HG02943 (cell line): ENCODE data around the gene XPR1.
"Not testable (repeated sequence)": the region's sequence is repeated elsewhere in the genome, so short reads cannot be mapped to it uniquely, and the experiment has no call there.

Experiments
- ATAC-seq: cut with Tn5 transposase; IDR thresholded peaks from one replicate; pipeline ENCODE4 v1.9.1; 2021; ENCODE audit warnings: mild to moderate bottlenecking, low read depth, moderate library complexity; ENCODE audit not compliant: unreplicated experiment

XPR1 gene

DNA sequence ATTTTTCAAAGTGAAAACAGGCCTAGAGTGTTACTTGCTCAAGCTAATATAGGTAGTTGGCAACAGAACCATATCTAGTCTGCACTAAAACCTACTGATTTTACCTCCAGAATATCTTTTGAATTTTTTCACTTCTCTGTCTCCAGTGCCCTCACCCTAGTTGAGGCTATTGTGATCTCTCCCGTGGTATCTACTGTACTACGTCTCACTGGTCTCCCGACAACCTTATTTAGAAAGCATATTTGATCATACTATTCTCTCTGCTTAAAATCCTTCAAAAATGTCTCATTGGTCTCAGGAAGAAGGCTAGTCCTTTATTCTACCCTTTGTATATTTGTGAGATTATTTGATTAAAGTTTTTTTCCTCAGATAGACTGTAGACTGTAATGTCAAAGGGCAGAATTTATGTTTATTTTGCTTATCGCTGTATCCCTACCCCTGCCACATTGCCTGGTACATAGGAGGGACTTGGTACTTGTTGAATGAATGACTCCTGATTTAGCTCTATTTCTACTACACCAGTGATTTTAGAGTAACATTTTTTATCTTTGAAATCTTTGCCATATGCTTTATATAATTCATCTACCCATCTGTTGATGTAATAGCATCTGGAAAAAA is 145.4 kb downstream of the XPR1 start:
- ATAC-seq: no peak

DNA sequence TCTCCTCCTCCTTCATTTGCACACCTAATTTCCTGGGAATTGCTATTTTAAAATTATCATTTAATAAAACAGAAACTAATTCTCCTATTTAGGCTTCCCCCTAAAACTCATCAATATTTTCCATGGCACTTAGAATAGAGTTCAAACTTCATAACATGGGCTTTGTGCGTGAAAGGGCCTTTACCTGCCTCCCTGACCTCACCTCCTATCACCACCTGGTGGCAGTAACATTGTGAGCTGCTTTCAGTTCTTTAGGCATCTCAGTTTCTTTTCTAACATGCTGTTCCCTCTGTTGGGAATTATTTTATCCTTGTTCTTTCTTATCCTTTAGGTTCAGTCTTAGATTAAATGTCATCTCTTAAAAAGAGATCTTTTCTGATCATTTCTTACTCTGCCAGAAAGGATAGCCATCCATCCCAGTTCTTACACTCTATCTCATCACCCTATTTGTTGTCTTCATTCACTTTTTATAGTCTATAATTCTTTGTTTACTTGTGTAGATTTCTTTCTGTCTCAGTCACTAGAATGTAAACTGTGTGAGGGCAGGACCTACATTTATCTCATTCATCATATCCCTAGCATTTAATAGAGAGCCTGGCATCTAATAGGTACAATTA is 147.1 kb downstream of the XPR1 start:
- no peak for ATAC-seq

DNA sequence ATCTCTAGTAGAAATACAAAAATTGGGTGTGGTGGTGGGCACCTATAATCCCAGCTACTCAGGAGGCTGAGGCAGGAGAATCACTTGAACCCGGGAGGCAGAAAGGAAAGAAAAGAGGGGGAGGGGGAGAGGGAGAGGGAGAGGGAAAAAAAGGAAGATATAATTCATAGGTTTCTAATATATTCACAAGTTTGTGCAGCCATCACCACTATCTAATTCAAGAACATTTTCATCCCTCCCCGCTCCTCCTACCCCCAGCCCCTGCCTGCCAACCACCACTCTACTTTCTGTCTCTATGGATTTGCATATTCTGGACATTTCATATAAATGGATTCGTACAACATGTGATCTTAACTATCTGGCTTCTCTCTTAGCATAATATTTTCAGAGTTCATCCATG is 147.8 kb downstream of the XPR1 start:
- ATAC-seq: no peak

DNA sequence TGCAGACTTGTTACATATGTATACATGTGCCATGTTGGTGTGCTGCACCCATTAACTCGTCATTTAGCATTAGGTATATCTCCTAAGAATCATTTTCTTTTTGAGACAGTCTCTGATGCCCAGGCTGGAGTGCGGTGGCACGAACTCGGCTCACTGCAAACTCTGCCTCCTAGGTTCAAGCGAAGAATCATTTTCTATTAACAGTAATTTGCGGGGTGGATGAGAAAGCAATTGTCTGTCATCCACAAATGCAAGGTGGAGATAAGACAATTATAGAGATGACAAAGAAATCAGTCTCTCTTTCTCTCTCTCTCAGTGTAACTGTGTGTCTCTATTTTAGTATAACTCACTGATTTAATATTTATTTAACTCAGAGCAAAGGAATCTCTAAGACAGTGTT is 149.9 kb downstream of the XPR1 start:
- no peak for ATAC-seq

DNA sequence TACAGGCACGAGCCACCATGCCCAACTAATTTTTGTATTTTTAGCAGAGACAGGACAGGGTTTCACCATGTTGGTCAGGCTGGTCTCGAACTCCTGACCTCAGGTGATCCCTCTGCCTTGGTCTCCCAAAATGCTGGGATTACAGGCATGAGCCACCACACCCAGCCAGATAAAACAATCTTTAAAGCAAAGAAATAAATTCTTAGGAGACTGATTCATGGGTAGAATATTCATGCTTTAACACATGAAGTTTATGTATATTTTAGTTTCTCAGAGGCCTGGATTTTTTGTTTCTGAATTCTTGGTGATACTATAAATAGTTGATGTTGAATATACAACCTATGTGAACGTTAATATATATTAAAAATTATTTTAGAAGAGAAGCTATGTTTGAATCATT is 153.5 kb downstream of the XPR1 start:
- no peak for ATAC-seq

DNA sequence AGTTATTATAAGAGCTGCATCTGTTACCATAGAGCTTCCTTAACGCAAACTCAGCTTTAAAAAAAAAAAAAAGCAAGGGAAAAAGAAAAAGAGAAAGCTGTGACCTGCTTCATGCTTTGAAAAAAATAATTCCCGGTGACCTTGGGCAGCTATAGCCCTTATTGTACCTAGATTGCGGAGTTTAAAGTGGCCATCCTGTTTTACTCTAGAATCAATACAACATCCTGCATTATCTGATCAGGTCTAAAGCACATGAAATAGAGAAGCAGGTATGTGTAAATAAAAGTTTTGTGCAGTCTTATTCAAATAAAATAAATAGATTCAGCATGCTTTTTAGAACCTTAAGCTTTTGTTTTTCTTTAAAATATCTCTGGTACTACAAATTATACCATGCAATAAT is 154.1 kb downstream of the XPR1 start:
- no peak for ATAC-seq

DNA sequence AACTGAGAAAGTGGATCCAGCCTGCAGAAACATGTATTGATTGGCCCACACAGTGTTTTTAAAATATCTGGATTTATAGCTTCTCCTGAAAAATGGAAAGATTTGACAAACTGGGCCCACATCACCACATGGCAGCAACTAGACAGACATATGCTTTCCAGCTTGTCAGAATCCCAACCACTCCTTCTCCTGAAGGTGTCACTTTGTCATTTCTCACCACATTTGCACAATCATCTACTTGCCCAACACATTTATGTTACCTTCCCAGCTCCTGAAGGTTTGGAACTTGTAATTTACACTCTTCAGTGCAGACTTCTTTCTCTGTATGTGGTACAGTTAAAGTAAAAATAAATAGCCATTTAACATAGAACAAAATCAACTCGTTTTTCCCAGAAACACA is 154.8 kb downstream of the XPR1 start:
- ATAC-seq: no peak

DNA sequence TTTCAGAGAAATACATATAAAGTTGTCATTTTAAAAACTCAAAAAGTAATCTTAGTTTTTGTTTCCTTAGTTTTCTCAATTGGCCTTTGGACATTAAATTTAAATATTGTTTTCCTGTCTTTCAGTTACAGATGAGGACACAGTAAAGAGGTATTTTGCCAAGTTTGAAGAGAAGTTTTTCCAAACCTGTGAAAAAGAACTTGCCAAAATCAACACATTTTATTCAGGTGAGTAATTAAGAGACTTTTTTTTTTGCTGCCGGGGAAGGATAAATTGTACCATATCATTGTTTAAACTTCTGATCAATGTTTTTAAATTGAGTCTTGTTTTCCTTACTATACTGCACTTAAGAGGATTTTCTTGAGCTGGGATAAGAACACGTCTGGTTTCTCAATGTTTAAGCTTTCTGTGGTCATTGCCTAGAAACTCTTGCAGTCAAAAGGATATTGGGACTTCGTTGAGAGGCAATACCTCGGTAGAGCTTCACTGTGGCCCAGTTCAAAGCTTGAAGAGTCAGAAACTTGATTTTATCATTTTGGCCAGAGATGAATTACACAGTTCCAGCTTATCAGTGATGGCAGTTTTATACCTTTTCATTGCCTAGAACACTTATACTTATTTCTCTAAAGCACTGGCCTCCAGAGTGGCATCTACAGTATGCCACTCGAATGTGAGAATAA is 155.9 kb downstream of the XPR1 start:
- ATAC-seq: no peak

DNA sequence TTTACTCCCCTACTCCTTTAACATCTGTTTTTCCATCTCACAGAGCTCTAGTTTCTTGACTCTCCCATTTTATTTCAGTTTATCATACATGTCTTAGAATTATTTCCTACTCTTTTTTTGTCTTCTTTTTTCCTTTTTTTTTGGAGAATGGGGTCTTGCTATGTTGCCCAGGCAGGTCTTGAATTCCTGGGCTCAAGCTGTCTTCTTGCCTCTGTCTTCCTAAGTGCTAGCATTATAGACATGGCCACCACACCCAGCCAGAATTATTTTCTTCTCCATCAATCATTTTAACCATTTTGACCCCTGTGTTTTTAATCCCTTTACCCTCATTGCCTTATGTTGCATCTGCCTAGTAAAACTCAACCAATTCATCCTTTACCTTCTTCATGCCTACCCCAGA is 157.6 kb downstream of the XPR1 start:
- ATAC-seq: no peak

DNA sequence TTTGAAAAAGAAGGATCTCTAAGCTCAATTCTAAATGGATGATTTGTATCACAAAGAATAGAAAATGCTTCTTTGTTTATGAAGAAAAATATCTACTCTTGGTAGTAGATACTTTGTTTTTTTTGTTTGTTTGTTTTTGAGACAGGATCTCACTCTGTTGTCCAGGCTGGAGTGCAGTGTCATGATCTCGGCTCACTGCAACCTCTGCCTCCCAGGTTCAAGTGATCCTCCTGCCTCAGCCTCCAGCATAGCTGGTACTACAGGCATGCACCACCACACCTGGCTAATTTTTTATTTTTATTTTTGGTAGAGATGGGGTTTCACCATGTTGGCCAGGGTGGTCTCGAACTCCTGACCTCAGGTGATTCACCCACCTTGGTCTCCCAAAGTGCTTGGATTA is 159.3 kb downstream of the XPR1 start:
- not testable (repeated sequence) for ATAC-seq

DNA sequence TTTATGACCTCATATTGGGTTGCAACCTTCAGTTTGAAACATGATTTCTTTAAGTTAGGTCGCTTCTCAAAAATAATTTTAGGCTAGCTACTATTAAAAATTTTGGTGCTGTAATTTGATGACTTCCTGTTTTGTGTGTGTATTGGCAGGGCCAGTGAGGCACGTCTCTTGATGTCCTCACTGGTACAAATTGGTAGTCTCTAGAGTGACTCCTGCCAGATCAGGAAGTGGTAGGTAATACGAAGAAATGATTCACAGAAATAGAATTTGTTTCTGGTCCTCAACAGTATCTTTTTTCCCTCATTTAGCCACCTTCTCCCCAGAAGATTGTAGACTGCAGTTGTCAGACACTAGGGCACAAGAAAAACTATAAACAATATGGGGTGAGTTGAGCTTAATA is 160.0 kb downstream of the XPR1 start:
- ATAC-seq: no peak

DNA sequence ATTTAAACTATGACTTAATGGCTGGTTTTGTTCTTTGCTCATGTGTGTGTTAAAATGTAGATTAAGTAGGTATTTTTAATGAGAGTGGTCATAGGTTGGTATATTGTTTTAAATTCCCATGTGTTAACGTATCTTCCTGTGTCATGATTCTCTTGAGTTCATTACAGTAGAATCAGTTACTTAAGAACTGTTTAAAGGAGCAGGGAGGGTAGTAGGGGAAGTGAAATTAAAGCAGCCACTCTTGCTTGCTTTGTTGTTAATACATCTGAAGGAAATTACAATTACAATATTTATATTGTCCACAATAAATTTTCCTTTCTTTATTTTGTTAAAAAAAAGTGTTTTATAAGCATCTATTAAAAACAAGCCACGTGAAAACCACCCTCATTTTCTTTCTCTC is 161.6 kb downstream of the XPR1 start:
- ATAC-seq: no peak

DNA sequence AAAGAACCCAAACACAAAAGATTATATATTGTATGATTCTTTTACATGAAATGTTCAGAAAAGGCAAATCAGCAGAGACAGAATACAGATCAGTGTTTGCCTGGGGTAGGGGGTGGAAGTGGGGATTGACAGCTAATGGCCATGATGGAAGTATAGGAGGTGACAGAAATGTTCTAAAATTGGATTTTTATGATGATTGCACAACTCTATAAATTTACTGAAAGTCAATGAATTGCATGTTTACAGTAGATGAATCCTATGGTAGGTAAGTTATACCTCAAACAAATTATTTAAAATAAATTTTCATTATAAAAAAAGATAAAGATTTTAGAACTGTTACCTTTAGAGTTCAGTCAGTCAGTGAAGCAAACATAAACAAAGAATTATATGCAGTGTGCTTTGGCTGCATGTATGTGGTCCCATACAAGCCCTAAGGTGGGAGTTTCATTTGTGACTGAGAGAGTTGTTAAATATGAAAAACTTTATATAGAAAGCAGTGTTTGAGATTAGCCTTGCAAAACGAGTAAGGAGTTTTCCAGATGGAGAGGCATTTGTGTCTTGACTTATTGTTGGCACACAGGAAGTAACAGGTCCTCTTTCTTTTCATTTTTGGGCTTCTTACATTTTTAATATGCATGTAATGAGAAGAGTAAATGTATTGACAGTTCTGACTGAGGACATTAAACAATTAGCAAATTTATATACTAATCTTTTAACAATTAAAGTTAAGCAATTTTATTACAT is 165.2 kb downstream of the XPR1 start:
- no peak for ATAC-seq

DNA sequence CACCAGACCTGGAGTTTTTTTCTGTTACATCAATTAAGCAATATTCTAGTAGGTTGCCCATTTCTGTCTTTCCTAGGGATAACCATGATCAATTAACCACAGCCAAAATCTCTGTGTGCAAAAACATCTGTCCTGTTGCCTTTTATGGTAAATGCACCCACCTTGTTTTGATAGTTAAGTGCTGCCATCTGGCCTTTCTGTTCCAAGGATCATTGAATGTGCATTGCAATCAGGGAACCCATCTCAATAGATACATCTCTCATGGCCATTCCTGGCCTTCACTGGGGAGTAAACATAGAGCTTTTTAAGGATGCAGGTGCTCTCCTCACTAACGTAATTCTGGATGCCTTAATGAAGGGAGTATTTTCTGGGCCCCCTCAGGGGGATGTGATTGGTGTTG is 169.1 kb downstream of the XPR1 start:
- no peak for ATAC-seq

DNA sequence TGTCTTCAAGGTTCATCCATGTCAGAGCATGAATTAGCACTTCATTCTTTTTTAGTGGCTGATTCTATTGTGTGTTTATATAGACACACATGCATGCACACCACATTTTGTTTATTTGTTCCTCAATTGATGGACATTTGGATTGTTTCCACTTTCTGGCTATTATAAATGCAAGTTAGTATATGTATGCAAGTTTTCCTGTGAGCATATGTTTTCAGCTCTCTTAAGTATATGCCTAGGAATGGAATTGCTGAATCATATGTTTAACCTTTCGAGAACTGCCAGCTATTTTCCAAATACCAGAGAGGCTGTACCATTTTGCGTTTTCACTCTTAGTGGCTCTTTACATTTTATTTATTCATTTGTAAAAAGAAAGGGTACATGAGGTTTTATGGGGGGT is 171.0 kb downstream of the XPR1 start:
- ATAC-seq: no peak

DNA sequence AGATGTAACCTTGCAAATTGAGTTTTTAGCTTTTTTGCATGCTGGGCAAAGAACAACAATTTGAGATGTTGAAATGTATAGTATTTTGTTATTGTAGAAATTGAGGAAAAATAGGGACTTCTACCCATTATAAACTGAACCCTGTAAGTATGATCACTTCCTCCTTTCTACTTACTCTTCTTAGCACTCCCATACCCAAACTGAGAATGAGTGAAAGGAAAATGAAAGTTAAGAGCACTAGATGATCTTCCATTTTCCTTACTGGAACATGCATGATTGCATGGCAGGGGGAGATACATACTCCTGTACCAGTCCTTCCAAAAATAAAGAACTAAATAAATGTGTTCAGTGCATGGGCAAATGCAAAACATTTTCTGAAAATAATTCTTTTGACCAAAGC is 173.5 kb downstream of the XPR1 start:
- ATAC-seq: no peak

DNA sequence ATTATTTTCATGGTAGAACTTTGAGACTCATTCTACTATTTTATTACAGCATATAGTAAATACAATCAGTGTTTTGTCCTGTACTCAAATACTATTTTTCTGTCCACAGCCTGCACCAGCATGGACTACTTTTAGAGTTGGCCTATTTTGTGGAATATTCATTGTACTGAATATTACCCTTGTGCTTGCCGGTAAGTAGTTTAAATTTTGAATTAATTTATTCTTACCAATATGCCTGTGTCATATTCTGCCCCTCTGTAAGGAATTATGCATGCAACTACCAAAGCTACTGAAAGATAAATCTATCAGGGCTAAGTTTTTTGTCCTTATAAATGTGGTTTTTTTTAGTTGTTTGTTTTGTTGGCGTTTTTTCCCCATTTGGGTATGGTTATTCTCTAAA is 179.5 kb downstream of the XPR1 start:
- no peak for ATAC-seq

DNA sequence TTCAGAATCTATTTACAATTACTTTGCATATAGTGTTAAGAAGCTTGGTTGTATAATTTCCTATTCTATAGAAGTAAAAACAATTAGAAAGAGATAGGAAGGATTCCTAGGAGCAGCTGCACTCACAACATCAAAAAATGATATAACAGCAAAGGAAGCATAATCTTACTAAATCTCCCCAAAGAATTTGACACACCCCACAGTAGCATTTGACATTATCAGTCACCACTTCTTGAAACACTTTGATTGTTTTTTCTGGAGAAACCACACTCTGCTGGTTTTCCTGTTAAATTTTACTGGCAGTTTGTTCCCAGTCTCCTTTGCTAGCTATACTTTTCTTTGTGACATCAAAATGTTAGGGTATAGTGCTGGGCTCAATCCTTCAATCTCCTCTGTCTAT is 180.1 kb downstream of the XPR1 start:
- no peak for ATAC-seq

DNA sequence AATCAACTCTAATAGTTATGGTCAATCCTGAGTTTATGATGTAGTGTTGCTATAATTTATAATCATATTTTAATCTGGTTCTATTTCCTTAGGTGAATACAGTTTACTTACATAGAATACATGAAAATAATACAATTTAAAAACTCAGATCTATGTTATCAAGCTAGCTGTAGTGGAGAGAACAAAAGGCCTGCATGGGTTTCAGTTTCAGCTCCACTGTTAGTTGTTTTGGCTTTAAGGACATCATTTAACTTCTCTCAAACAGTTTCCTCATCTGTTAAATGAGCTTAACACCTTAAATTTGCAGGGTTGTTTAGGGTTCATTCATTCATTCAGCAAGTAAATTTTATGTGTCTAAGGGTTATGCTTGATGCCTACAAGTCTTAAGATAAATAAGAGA is 182.4 kb downstream of the XPR1 start:
- no peak for ATAC-seq

DNA sequence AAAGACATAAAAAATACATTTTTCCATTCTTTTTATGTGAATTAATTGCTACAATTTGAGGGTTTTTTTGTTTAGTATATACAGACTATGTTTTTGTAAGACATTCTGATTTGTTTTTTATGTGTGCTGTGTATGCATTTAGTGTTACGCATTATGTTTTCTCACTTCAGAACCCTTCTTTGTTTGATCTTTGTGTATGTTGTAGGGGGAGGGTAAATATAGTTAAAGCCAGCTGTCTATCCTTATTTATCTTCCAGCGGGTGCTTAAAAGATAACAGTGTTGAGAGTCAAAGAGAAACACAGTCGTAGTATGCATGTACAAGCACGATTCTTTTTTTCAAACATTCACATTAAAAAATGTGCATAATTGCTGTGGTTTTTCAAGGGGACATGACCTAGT is 183.4 kb downstream of the XPR1 start:
- ATAC-seq: no peak

DNA sequence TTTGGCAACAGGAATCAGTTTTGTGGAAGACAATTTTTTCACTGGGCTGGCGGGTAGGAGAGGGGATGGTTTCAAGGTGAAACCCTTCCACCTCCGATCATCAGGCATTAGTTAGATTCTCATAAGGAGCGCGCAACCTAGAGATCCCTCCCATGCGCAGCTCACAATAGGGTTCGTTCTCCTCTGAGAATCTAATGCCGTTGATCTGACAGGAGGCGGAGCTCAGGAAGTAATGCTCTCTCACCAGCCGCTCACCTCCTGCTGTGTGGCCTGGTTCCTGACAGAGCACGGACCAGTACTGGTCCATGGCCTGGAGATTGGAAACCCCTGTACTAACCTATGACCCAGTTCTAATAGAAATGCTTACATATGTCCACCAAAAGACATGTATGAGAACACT is 184.3 kb downstream of the XPR1 start:
- no peak for ATAC-seq

DNA sequence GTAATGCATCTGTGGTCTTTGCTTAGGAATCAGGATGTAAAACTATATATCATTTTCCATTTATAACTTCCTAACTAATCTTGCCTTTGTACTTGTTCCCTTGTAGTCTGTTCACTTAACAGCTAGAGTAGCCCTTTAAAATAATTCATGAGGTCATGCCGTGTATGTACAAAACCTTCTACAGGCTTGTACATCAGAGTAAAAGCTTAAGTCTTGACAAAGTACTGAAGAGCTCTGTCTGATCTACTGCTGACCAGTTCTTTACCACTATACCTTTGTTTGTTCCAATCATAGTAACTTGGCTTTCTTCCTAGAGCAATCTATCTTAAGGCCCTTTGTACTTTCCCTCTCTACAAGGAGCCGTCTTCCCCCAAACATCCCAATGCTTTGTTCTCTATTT is 190.1 kb downstream of the XPR1 start:
- ATAC-seq: no peak
